ENCODE measurements around the gene EIF4B. TPM values are rescaled to one million over a fixed set of nuclear protein-coding genes. Genes with fewer than 3 reads are reported as not detected.

EIF4B gene
- total and polyA plus RNA-seq, 2 of the 13 experiments (the other 11 are each of a cell fraction or from before 2014, with no cell fraction given) = 416 to 548 TPM

DNA sequence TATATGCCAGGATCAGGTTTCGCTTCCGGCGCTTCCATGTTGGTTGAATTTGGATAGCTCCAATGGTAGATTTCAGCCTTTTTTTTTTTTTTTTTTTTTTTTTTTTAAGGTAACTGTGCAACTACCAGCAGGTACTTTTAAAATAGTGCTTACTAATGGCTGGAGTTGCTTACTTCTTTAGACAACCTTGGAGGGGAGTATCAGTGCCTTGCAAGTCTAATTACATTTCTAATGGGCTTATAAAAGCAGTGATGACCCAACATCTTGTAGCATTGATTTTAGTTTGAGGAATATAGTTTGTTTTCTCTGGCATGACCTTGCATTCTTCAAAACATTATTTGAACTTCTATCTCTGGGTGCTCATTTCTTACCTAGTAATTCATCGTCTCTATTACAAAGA, 1.1 kb downstream of the EIF4B start:
- 3% methylated on average over 4 of the region's 4 CpGs for WGBS (ENCODE audit: low lambda C conversion rate)
- Histone ChIP-seq H3K9me3 (ENCODE audit: low read length) (no peaks in the 10 kb centered on the region), H3K4me3 (replicated peaks in 1 of 3; ENCODE audit: insufficient read depth in 1 of 3, low read depth in 2 of 3, low read length in 3 of 3) (peak overlapping the region; percentile 89 to 93 (median 92)), H3K4me2 (ENCODE audit: low read depth, low read length) (peak overlapping the region; percentile 81), H3K27ac (ENCODE audit: extremely low read length, insufficient read depth, low read length) (peak overlapping the region; percentile 99), H4K20me1 (ENCODE audit: insufficient read depth, low read length) (peaks cover 54% of the 10 kb centered on the region), H3K36me3 (replicated peaks in 1 of 2; ENCODE audit: control insufficient read depth in 1 of 2, insufficient read depth in 2 of 2, low read length in 2 of 2) (peaks cover 0 to 24% of the 10 kb centered on the region in 2 experiments; a peak in 4 of 5 replicates), H3K4me1 (ENCODE audit: insufficient read depth, low read length) (peaks cover 58% of the 10 kb centered on the region), H3K79me2 (ENCODE audit: insufficient read depth, low read length) (peaks cover 60% of the 10 kb centered on the region), H3K27me3 (ENCODE audit: control insufficient read depth in 1 of 2, insufficient read depth in 2 of 2, low read length in 2 of 2) (no peaks in the 10 kb centered on the region; a peak in 1 of 5 replicates), H3K9ac (ENCODE audit: insufficient read depth, low read depth, low read length) (peak overlapping the region; percentile 99), H2AFZ (ENCODE audit: low read length) (no peak overlapping the region)
- no peak for DNase-seq (ENCODE audit: low spot score)
- BruUV-seq (replicated peaks) = no TSS peak
- intact Hi-C loops (cut with micrococcal nuclease; ENCODE audit: unreplicated experiment) (loop anchor here (1.0 kb wide), 1 partner anchor 14 kb away; no protein-coding TSS in a partner anchor), in situ Hi-C loops (cut with HindIII; ENCODE audit: extremely low pct_ligation_motif_present, low pct_unique_long_range_greater_than_20kb) (no loop called here)
- FAIRE-seq = no peak
- ATAC-seq = no peak
- POLR2A ChIA-PET = interaction anchor here (0.6 to 4.0 kb wide), 10 partner anchors 13 to 292 kb away, joined by 3 to 159 read pairs (median 5); partner anchors contain the start of genes MYG1 and TNS2
- CTCF ChIA-PET (ENCODE audit: low intra/inter-chr PET ratio, low total read pairs) = interaction anchor here (0.6 kb wide), 1 partner anchor 26 kb away, joined by 3 read pairs; no protein-coding TSS in a partner anchor
- TF ChIP-seq HES4 (CRISPR knock-in tag; IDR thresholded peaks at IDR 0.05; ENCODE audit: borderline replicate concordance) (no peak), ZNF264 (CRISPR knock-in tag; IDR thresholded peaks at IDR 0.05) (0 out of 2 replicates have a peak, but pooled peaks have one; percentile 9), SNAI1 (CRISPR knock-in tag; IDR thresholded peaks at IDR 0.05; ENCODE audit: borderline replicate concordance) (no peak), SSRP1 (CRISPR knock-in tag; IDR thresholded peaks at IDR 0.05) (0 out of 2 replicates have a peak, but pooled peaks have one; percentile 16), ATRX (CRISPR knock-in tag; IDR thresholded peaks at IDR 0.05; ENCODE audit: borderline replicate concordance) (no peak), ZNF549 (CRISPR knock-in tag; IDR thresholded peaks at IDR 0.05) (no peak), HNRNPLL (IDR thresholded peaks at IDR 0.05; ENCODE audit: low read depth, low read length, poor library complexity, severe bottlenecking) (no peak), ZNF598 (CRISPR knock-in tag; IDR thresholded peaks at IDR 0.05; ENCODE audit: borderline replicate concordance) (no peak), SIX1 (CRISPR knock-in tag; IDR thresholded peaks at IDR 0.05; ENCODE audit: borderline replicate concordance) (peak; percentile 46; the same call in 1 of the 2 replicates), FOSL2 (CRISPR knock-in tag; IDR thresholded peaks at IDR 0.05) (no peak), GPN1 (CRISPR knock-in tag; IDR thresholded peaks at IDR 0.05; ENCODE audit: borderline replicate concordance) (no peak), RFX3 (CRISPR knock-in tag; IDR thresholded peaks at IDR 0.05) (no peak), PHF21A (CRISPR knock-in tag; IDR thresholded peaks at IDR 0.05) (0 out of 2 replicates have a peak, but pooled peaks have one; percentile 20), ZNF7 (CRISPR knock-in tag; IDR thresholded peaks at IDR 0.05) (no peak), YEATS4 (CRISPR knock-in tag; IDR thresholded peaks at IDR 0.05; ENCODE audit: borderline replicate concordance) (no peak; the same call in 1 of the 2 replicates)
- TF ChIP-seq, protein P1, sequence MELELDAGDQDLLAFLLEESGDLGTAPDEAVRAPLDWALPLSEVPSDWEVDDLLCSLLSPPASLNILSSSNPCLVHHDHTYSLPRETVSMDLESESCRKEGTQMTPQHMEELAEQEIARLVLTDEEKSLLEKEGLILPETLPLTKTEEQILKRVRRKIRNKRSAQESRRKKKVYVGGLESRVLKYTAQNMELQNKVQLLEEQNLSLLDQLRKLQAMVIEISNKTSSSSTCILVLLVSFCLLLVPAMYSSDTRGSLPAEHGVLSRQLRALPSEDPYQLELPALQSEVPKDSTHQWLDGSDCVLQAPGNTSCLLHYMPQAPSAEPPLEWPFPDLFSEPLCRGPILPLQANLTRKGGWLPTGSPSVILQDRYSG (CRISPR knock-in tag; IDR thresholded peaks at IDR 0.05) = no peak
- TF ChIP-seq, protein P2, sequence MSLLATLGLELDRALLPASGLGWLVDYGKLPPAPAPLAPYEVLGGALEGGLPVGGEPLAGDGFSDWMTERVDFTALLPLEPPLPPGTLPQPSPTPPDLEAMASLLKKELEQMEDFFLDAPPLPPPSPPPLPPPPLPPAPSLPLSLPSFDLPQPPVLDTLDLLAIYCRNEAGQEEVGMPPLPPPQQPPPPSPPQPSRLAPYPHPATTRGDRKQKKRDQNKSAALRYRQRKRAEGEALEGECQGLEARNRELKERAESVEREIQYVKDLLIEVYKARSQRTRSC (CRISPR knock-in tag; IDR thresholded peaks at IDR 0.05; ENCODE audit: low read depth) = no peak
- TF ChIP-seq, protein P3, sequence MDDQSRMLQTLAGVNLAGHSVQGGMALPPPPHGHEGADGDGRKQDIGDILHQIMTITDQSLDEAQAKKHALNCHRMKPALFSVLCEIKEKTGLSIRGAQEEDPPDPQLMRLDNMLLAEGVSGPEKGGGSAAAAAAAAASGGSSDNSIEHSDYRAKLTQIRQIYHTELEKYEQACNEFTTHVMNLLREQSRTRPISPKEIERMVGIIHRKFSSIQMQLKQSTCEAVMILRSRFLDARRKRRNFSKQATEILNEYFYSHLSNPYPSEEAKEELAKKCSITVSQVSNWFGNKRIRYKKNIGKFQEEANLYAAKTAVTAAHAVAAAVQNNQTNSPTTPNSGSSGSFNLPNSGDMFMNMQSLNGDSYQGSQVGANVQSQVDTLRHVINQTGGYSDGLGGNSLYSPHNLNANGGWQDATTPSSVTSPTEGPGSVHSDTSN (CRISPR knock-in tag; IDR thresholded peaks at IDR 0.05; ENCODE audit: borderline replicate concordance) = no peak
- TF ChIP-seq, protein P4, sequence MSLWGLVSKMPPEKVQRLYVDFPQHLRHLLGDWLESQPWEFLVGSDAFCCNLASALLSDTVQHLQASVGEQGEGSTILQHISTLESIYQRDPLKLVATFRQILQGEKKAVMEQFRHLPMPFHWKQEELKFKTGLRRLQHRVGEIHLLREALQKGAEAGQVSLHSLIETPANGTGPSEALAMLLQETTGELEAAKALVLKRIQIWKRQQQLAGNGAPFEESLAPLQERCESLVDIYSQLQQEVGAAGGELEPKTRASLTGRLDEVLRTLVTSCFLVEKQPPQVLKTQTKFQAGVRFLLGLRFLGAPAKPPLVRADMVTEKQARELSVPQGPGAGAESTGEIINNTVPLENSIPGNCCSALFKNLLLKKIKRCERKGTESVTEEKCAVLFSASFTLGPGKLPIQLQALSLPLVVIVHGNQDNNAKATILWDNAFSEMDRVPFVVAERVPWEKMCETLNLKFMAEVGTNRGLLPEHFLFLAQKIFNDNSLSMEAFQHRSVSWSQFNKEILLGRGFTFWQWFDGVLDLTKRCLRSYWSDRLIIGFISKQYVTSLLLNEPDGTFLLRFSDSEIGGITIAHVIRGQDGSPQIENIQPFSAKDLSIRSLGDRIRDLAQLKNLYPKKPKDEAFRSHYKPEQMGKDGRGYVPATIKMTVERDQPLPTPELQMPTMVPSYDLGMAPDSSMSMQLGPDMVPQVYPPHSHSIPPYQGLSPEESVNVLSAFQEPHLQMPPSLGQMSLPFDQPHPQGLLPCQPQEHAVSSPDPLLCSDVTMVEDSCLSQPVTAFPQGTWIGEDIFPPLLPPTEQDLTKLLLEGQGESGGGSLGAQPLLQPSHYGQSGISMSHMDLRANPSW (CRISPR knock-in tag; IDR thresholded peaks at IDR 0.05; ENCODE audit: borderline replicate concordance) = no peak
